WERI-Rb-1 (cell line): ENCODE data around the gene ACTRT3.
A peak's percentile ranks its signal among the peaks of the same experiment; 100 is the strongest.

ENCODE experiments used
- DNase-seq: peaks from one replicate; pipeline ENCODE4 v3.0.0-alpha.2; 2020
- H3K27ac ChIP-seq: fragments of 250-450 bp; sonication (Bioruptor Pico); 2 replicates; pipeline ENCODE4 v1.5.1; 2020; ENCODE audit warnings: mild to moderate bottlenecking, moderate library complexity
- H3K27me3 ChIP-seq: fragments of 250-450 bp; sonication (Bioruptor Pico); 2 replicates; pipeline ENCODE4 v1.5.1; 2021; ENCODE audit warnings: mild to moderate bottlenecking, low read depth, moderate library complexity; ENCODE audit not compliant: insufficient read depth, severe bottlenecking
- H3K36me3 ChIP-seq: fragments of 250-450 bp; sonication (Bioruptor Pico); 2 replicates; pipeline ENCODE4 v1.5.1; 2020; ENCODE audit warnings: mild to moderate bottlenecking, moderate library complexity
- H3K4me3 ChIP-seq: 2 replicates; pipeline ENCODE4 v1.5.1; 2011; ENCODE audit warnings: low read depth, mild to moderate bottlenecking, control low read depth, low read length
- H3K9me3 ChIP-seq: fragments of 250-450 bp; sonication (Bioruptor Pico); 2 replicates; pipeline ENCODE4 v1.5.1; 2021; ENCODE audit warnings: mild to moderate bottlenecking, moderate library complexity; ENCODE audit not compliant: severe bottlenecking
- TF ChIP-seq, protein P1 (sequence below): IDR thresholded peaks from 2 replicates; pipeline ENCODE4 v1.5.1; 2011; ENCODE audit warnings: low read depth, mild to moderate bottlenecking, control low read depth, inconsistent platforms, low read length

ACTRT3 gene

GRCh38 chr3:169771497-169772304, 2.3 kb upstream of the ACTRT3 start:
- TF ChIP-seq, protein P1, sequence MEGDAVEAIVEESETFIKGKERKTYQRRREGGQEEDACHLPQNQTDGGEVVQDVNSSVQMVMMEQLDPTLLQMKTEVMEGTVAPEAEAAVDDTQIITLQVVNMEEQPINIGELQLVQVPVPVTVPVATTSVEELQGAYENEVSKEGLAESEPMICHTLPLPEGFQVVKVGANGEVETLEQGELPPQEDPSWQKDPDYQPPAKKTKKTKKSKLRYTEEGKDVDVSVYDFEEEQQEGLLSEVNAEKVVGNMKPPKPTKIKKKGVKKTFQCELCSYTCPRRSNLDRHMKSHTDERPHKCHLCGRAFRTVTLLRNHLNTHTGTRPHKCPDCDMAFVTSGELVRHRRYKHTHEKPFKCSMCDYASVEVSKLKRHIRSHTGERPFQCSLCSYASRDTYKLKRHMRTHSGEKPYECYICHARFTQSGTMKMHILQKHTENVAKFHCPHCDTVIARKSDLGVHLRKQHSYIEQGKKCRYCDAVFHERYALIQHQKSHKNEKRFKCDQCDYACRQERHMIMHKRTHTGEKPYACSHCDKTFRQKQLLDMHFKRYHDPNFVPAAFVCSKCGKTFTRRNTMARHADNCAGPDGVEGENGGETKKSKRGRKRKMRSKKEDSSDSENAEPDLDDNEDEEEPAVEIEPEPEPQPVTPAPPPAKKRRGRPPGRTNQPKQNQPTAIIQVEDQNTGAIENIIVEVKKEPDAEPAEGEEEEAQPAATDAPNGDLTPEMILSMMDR = no peak
- peak; percentile 61 for DNase-seq
- no peaks in the 10 kb centered on the region for H3K27me3 ChIP-seq
- peak overlapping the region; percentile 100 for H3K4me3 ChIP-seq
- peak overlapping the region; percentile 99 for H3K27ac ChIP-seq
- peaks cover 19% of the 10 kb centered on the region for H3K36me3 ChIP-seq
- H3K9me3 ChIP-seq = peaks cover 3% of the 10 kb centered on the region

DNA sequence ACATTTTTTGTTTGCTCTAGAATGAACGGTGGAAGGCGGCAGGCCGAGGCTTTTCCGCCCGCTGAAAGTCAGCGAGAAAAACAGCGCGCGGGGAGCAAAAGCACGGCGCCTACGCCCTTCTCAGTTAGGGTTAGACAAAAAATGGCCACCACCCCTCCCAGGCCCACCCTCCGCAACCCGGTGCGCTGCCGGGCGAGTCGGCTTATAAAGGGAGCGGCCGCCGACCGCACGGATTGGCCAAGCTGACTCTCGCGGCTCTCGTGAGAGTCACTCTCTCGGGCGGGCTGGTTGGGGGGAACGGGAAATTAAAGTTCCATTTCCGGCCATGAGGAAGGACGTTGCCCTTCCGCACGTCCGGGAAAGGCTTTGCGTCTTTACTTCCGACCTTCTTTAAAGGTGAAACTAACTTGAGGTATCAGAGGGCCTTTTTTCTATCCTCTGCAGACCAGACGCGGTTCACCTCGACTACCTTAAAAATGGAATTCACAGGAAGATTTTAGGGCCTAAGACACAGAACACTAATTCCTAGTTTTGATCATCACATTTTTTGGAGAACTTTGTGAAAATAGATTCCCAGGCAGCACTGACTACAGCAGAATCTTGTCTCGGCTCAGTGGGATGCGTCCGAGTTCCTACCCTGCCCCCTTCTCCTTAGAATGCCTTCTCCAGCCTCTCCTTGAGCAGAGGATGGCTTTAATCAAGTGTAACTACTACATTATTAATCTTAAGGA, 4.3 kb downstream of the ACTRT3 start, which contains the start of gene TERC:
Gene TERC (minus strand): TSS at position 179 of the 731 bp plus-strand sequence.
- Histone ChIP-seq H3K9me3 (peaks cover 6% of the 10 kb centered on the region), H3K4me3 (peak within 1 kb of the TSS; percentile 85), H3K27ac (peak within 1 kb of the TSS; percentile 95), H3K36me3 (peaks cover 5% of the 10 kb centered on the region), H3K27me3 (no peaks in the 10 kb centered on the region)
- peak; percentile 95 for DNase-seq
- TF ChIP-seq, protein P1 = no peak

GRCh38 chr3:169764312-169764881, 5.0 kb downstream of the ACTRT3 start:
- peak overlapping the region; percentile 95 for H3K27ac ChIP-seq
- DNase-seq = peak; percentile 42

DNA sequence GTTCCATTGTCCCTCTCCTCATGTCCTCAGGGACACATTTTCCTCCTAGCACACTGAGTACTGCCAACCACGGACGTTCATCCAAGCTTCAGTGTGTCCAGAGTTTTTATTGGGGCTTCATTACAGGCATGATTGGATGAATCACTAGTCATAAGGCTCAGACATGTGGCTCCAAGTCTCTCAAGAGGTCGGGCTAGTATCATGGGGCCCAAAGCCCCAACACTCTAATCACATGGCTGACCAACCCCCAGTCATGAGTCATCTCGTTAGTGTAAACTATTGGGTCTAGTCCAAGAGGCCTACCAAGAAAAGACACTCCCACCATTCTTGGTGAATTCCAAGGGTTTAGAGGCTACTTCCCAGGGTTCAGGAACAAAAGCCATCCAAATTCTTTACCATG, 8.9 kb downstream of the ACTRT3 start:
- TF ChIP-seq, protein P1 = no peak
- H3K27ac ChIP-seq = no peak overlapping the region
- no peak overlapping the region for H3K4me3 ChIP-seq
- H3K36me3 ChIP-seq = peaks cover 5% of the 10 kb centered on the region
- DNase-seq = no peak
- H3K27me3 ChIP-seq = no peaks in the 10 kb centered on the region
- H3K9me3 ChIP-seq = peaks cover 3% of the 10 kb centered on the region

More at GRCh38 chr3:169764312-169764881, 5.0 kb downstream of the ACTRT3 start:
- Histone ChIP-seq H3K4me3 (peak overlapping the region; percentile 85), H3K36me3 (peaks cover 5% of the 10 kb centered on the region), H3K27me3 (no peaks in the 10 kb centered on the region), H3K9me3 (peaks cover 3% of the 10 kb centered on the region)
- TF ChIP-seq, protein P1 = no peak

- TF ChIP-seq, protein P1 = no peak
- no peak overlapping the region for H3K4me3 ChIP-seq
- DNase-seq = no peak
Observed at GRCh38 chr3:169759256-169759655, 10.1 kb downstream of the ACTRT3 start.

More at GRCh38 chr3:169759256-169759655, 10.1 kb downstream of the ACTRT3 start:
- Histone ChIP-seq H3K36me3 (no peaks in the 10 kb centered on the region), H3K27ac (no peak overlapping the region), H3K9me3 (peaks cover 3% of the 10 kb centered on the region), H3K27me3 (no peaks in the 10 kb centered on the region)
